PFSK-1 (cell line): ENCODE data around the gene RHBDD2.

Experiments used
- FOXP2 ChIP-seq: optimal IDR thresholded peaks from 2 replicates; pipeline ENCODE3; 2011; ENCODE audit warnings: borderline replicate concordance, control low read depth, inconsistent platforms; ENCODE audit not compliant: insufficient read depth; ENCODE audit errors: extremely low read length, extremely low read depth
- POLR2AphosphoS5 ChIP-seq: IDR thresholded peaks from 2 replicates; pipeline ENCODE4 v1.6.1; 2012; ENCODE audit warnings: low read depth, mild to moderate bottlenecking, control low read depth, low read length, moderate library complexity
- SIN3A ChIP-seq: IDR thresholded peaks from 2 replicates; pipeline ENCODE4 v1.6.1; 2012; ENCODE audit warnings: mild to moderate bottlenecking, low read length, moderate library complexity, borderline replicate concordance; ENCODE audit not compliant: insufficient read depth
- TAF1 ChIP-seq: IDR thresholded peaks from 2 replicates; pipeline ENCODE4 v1.6.1; 2012; ENCODE audit warnings: low read length, control low read depth, borderline replicate concordance; ENCODE audit not compliant: insufficient read depth
- TF ChIP-seq, protein P1 (sequence below), 2 experiments: IDR thresholded peaks; 2 replicates each; pipeline versions ENCODE4 v1.6.1 to v1.8.0; 2011 to 2012; ENCODE audit warnings: low read depth in 2 of 2, low read length in 2 of 2, control low read depth in 1 of 2, inconsistent platforms in 1 of 2, mild to moderate bottlenecking in 1 of 2, moderate library complexity in 1 of 2; ENCODE audit not compliant: insufficient read depth in 1 of 2

Gene RHBDD2

DNA sequence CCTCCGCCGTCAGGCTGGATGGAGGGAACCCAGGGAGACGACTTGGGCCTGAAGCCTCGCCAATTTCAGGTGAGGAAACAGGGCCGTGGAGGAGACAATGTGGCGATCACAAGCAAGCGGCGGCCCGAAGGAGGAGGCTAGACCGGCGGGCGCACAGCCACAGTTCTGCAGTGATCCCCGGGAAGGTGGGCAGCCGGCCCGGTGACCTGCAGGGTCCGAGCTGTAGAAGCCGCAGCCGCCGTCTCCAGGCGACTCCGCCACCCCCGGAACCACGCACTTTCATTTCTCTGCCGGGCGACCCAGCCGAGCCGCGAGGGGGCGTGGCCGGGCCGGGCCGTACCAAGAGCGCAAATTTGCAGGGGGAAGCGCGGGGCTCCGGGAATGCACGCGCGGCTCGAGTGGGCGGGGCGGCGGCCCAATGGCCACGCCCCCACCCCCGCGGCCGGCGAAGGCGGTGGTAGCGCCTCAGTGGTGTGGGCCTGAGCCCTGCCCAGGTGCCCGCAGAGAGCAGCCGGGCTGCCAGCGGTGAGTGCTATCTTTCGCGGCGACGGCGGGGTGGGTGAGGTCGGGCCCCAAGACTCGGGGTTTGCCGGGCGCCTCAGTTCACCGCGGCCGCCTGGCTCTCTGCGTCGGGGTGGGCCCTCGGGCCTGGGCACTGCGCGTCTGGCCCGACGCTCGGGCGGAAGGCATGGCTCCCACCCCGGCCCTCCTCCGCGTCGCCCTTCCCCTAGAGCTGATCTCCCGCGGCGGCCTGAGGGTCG is 36.0 kb downstream of the RHBDD2 start, which contains the start of gene POR:
POR (plus strand) TSS at position 501 of the 761 bp plus-strand sequence. CDS start 38,847 bp downstream, outside the sequence.
- TF ChIP-seq FOXP2 (peak; percentile 68), POLR2AphosphoS5 (peak; percentile 99), TAF1 (peak; percentile 97), SIN3A (peak; percentile 80; the same call in 1 of the 2 replicates)
- TF ChIP-seq, protein P1, sequence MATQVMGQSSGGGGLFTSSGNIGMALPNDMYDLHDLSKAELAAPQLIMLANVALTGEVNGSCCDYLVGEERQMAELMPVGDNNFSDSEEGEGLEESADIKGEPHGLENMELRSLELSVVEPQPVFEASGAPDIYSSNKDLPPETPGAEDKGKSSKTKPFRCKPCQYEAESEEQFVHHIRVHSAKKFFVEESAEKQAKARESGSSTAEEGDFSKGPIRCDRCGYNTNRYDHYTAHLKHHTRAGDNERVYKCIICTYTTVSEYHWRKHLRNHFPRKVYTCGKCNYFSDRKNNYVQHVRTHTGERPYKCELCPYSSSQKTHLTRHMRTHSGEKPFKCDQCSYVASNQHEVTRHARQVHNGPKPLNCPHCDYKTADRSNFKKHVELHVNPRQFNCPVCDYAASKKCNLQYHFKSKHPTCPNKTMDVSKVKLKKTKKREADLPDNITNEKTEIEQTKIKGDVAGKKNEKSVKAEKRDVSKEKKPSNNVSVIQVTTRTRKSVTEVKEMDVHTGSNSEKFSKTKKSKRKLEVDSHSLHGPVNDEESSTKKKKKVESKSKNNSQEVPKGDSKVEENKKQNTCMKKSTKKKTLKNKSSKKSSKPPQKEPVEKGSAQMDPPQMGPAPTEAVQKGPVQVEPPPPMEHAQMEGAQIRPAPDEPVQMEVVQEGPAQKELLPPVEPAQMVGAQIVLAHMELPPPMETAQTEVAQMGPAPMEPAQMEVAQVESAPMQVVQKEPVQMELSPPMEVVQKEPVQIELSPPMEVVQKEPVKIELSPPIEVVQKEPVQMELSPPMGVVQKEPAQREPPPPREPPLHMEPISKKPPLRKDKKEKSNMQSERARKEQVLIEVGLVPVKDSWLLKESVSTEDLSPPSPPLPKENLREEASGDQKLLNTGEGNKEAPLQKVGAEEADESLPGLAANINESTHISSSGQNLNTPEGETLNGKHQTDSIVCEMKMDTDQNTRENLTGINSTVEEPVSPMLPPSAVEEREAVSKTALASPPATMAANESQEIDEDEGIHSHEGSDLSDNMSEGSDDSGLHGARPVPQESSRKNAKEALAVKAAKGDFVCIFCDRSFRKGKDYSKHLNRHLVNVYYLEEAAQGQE (IDR thresholded peaks at IDR 0.05; ENCODE audit: insufficient read depth in 1 of 2, low read depth in 2 of 2, low read length in 2 of 2) = 0 out of 4 replicates have a peak, but pooled peaks have one; percentile 19 to 21

DNA sequence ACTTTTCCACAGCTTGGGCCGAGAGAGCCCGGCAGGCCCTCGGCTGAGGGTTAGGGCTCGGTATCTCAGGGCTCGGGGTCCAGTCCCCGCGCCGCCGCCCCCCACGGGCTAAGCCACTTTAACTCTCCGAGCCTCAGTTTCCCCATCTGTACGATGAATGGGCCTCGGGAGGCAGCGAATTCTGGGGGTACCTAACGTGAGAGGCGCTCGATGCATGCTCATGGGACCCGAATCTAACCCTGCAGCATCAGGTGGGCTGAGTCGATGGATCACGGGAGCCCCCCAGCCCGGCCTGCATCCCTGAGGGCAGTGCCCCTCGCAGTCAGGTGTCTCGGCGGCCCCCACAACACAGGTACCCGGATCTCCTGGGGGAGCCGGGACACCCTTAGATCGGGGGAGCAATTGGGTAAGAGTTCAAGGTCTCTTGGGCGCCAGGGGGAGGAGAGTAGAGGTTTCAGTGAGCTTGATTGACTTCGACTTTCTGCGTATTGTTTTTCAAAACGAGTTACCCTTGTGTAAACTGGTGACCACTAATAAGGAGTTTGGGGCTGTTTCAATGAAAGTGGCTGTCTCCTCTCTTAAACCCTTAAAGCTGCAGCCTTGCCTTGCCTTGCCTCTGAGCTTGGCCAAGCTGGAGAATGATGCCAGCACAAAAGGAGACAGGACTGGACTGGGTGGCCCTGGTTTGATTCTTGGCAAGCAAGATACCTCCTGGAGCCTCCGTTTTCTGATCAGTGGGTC is 36.8 kb downstream of the RHBDD2 start:
- TF ChIP-seq SIN3A (no peak), TAF1 (0 out of 2 replicates have a peak, but pooled peaks have one; percentile 31)

GRCh38 chr7:75916259-75916658 is 37.4 kb downstream of the RHBDD2 start:
- TF ChIP-seq FOXP2 (no peak), SIN3A (no peak), TAF1 (no peak), POLR2AphosphoS5 (no peak)
- TF ChIP-seq, protein P1 (IDR thresholded peaks at IDR 0.05; ENCODE audit: insufficient read depth in 1 of 2, low read depth in 2 of 2, low read length in 2 of 2) = no peak

- no peak for TF ChIP-seq SIN3A
- no peak for TF ChIP-seq FOXP2
- TF ChIP-seq, protein P1 (IDR thresholded peaks at IDR 0.05; ENCODE audit: insufficient read depth in 1 of 2, low read depth in 2 of 2, low read length in 2 of 2) = no peak
Measured at GRCh38 chr7:75916685-75917634, 38.1 kb downstream of the RHBDD2 start.
